Gastroesophageal sphincter (tissue), 3 donors: Measurements from ENCODE around the gene CYB5R4.

Experiments used
- POLR2A ChIP-seq, 2 donors: fragments of 450-650 bp; IDR thresholded peaks; one replicate each; pipeline ENCODE4 v1.6.1; 2017; ENCODE audit warnings: antibody characterized with exemption in 2 of 2, mild to moderate bottlenecking in 2 of 2, moderate library complexity in 1 of 2
- POLR2AphosphoS5 ChIP-seq: sonication (generic); formaldehyde crosslinking; IDR thresholded peaks from one replicate; pipeline ENCODE4 v1.6.1; 2017; ENCODE audit warnings: antibody characterized with exemption
- TF ChIP-seq, protein P1 (sequence below), 4 experiments: fragments of 200-600 bp in 2 of 4; fragments of 450-650 bp in 2 of 4; sonication (generic) in 1 of 4; IDR thresholded peaks; one replicate each; pipeline ENCODE4 v1.5.1; 2017 to 2019; ENCODE audit warnings: antibody characterized with exemption in 4 of 4, mild to moderate bottlenecking in 2 of 4, moderate library complexity in 2 of 4

DNA sequence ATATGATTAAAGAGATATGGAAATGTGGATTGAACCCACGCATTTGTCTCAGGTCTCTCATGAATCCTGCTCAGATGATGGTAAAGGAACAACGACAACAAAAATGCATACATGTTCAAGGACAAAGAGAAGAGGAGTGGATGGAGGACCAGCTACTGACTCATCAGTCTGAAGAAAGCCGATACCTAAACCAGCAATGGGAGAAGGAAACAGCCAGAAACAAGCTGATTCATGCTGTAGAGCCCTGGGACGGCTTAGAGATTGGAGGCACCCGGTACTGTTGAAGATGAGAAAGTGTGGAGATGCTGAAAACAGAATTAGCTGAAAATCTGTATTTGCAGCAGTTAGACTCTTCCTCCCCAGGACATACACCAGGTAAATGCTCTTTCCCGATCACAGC lies 20.8 kb upstream of the CYB5R4 start:
- TF ChIP-seq POLR2AphosphoS5 (no peak), POLR2A (IDR thresholded peaks at IDR 0.05) (no peak)
- TF ChIP-seq, protein P1, sequence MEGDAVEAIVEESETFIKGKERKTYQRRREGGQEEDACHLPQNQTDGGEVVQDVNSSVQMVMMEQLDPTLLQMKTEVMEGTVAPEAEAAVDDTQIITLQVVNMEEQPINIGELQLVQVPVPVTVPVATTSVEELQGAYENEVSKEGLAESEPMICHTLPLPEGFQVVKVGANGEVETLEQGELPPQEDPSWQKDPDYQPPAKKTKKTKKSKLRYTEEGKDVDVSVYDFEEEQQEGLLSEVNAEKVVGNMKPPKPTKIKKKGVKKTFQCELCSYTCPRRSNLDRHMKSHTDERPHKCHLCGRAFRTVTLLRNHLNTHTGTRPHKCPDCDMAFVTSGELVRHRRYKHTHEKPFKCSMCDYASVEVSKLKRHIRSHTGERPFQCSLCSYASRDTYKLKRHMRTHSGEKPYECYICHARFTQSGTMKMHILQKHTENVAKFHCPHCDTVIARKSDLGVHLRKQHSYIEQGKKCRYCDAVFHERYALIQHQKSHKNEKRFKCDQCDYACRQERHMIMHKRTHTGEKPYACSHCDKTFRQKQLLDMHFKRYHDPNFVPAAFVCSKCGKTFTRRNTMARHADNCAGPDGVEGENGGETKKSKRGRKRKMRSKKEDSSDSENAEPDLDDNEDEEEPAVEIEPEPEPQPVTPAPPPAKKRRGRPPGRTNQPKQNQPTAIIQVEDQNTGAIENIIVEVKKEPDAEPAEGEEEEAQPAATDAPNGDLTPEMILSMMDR (IDR thresholded peaks at IDR 0.05), result no peak
